Measurements from ENCODE around the gene PRKCZ.

PRKCZ gene

GRCh38 chr1:2024887-2025286 lies 25.3 kb upstream of the PRKCZ start:
- DNase-seq (ENCODE audit: low read depth) = no peak

GRCh38 chr1:2025491-2025981 lies 24.7 kb upstream of the PRKCZ start:
- DNase-seq (ENCODE audit: low read depth) = no peak

GRCh38 chr1:2027961-2028583 lies 22.1 kb upstream of the PRKCZ start:
- DNase-seq (ENCODE audit: low read depth) = no peak

GRCh38 chr1:2028870-2029560 lies 21.2 kb upstream of the PRKCZ start:
- DNase-seq (ENCODE audit: low read depth) = no peak

GRCh38 chr1:2029561-2029960 lies 20.6 kb upstream of the PRKCZ start:
- no peak for DNase-seq (ENCODE audit: low read depth)

GRCh38 chr1:2030076-2030871 lies 19.9 kb upstream of the PRKCZ start:
- DNase-seq (ENCODE audit: low read depth) = no peak

- no peak for DNase-seq (ENCODE audit: low read depth)
These were observed 18.4 kb upstream of the PRKCZ start for GRCh38 chr1:2031546-2032540.

- DNase-seq (ENCODE audit: low read depth) = no peak
These were observed 17.5 kb upstream of the PRKCZ start for GRCh38 chr1:2032737-2033136.

- DNase-seq (ENCODE audit: low read depth) = no peak
These were observed 17.0 kb upstream of the PRKCZ start for GRCh38 chr1:2033165-2033564.

- DNase-seq (ENCODE audit: low read depth) = no peak
These were observed 13.9 kb upstream of the PRKCZ start for GRCh38 chr1:2036287-2036686.

- no peak for DNase-seq (ENCODE audit: low read depth)
These were observed 12.8 kb upstream of the PRKCZ start for GRCh38 chr1:2037314-2037979.

GRCh38 chr1:2038229-2038628 lies 12.0 kb upstream of the PRKCZ start:
- DNase-seq (ENCODE audit: low read depth) = no peak

- no peak for DNase-seq (ENCODE audit: low read depth)
These were observed 11.0 kb upstream of the PRKCZ start for GRCh38 chr1:2039251-2039650.

- DNase-seq (ENCODE audit: low read depth) = no peak
These were observed 8.9 kb upstream of the PRKCZ start for GRCh38 chr1:2041305-2041704.

- no peak for DNase-seq (ENCODE audit: low read depth)
These were observed 8.3 kb upstream of the PRKCZ start for GRCh38 chr1:2041887-2042286.

GRCh38 chr1:2042830-2043773 lies 7.1 kb upstream of the PRKCZ start:
- DNase-seq (ENCODE audit: low read depth) = no peak

GRCh38 chr1:2043886-2044285 lies 6.3 kb upstream of the PRKCZ start:
- no peak for DNase-seq (ENCODE audit: low read depth)

- peak; percentile 71 for DNase-seq (ENCODE audit: low read depth)
These were observed 5.5 kb upstream of the PRKCZ start for GRCh38 chr1:2044510-2045319.

All from stimulated activated CD8-positive, alpha-beta memory T cell treated with anti-CD3 and anti-CD28 coated beads, Interleukin-4, amount 100 ng/mL, for 24 hours (primary cell).